OCI-LY7 (cell line): ENCODE results near the gene LRRC71. TPM values are rescaled to one million over a fixed set of nuclear protein-coding genes. Genes with fewer than 3 reads are reported as not detected.

Experiments used
- BruUV-seq: library from RNA; stranded (reverse); fragments of 400-500 nt; replicated peaks from 2 replicates; lab custom pipeline; 2021; lab: Mats Ljungman, UMichigan
- CTCF ChIA-PET: fragments of 300-600 bp; sonication (Branson Sonifier 250); formaldehyde crosslinking; loops from one replicate; lab custom pipeline; 2022; ENCODE audit warnings: antibody characterized with exemption; ENCODE audit not compliant: unreplicated experiment; lab: Charles Lee
- POLR2A ChIA-PET: fragments of 300-600 bp; sonication (Branson Sonifier 250); formaldehyde crosslinking; loops from one replicate; lab custom pipeline; 2022; ENCODE audit warnings: antibody characterized with exemption; lab: Charles Lee
- DNase-seq: peaks from one replicate; pipeline ENCODE4 v3.0.0-alpha.2; 2015; ENCODE audit warnings: low spot score
- H2AFZ ChIP-seq: fragments of 200-600 bp; sonication (generic), shearing (Covaris generic); 2 replicates; pipeline ENCODE4 v1.6.1; 2014; ENCODE audit warnings: mild to moderate bottlenecking, antibody characterized with exemption, low read length, moderate library complexity
- H3K27ac ChIP-seq: fragments of 200-600 bp; sonication (generic); 2 replicates; pipeline ENCODE4 v1.5.1; 2014; ENCODE audit warnings: mixed run types, low read depth, mild to moderate bottlenecking, moderate library complexity, low read length, inconsistent platforms; ENCODE audit not compliant: poor library complexity, severe bottlenecking
- H3K36me3 ChIP-seq: fragments of 200-600 bp; sonication (generic); 2 replicates; pipeline ENCODE4 v1.6.1; 2014; ENCODE audit warnings: mild to moderate bottlenecking, antibody characterized with exemption, low read length, moderate library complexity, mixed read lengths; ENCODE audit not compliant: insufficient read depth
- H3K4me1 ChIP-seq: fragments of 200-600 bp; sonication (generic); 2 replicates; pipeline ENCODE4 v1.5.1; 2014; ENCODE audit warnings: mild to moderate bottlenecking, low read length; ENCODE audit not compliant: insufficient read depth, poor library complexity, severe bottlenecking
- H3K4me2 ChIP-seq: fragments of 200-600 bp; sonication (generic); 2 replicates; pipeline ENCODE4 v1.6.1; 2014; ENCODE audit warnings: mild to moderate bottlenecking, low read length
- H3K4me3 ChIP-seq: fragments of 200-600 bp; sonication (generic); 2 replicates; pipeline ENCODE4 v1.5.1; 2014; ENCODE audit warnings: mild to moderate bottlenecking, low read depth, low read length; ENCODE audit not compliant: poor library complexity, severe bottlenecking
- H3K79me2 ChIP-seq: fragments of 200-600 bp; sonication (generic); 2 replicates; pipeline ENCODE4 v1.6.1; 2016; ENCODE audit warnings: low read depth, mild to moderate bottlenecking, low read length, moderate library complexity, mixed read lengths; ENCODE audit not compliant: insufficient read depth
- H3K9me2 ChIP-seq: fragments of 200-600 bp; sonication (generic); 2 replicates; pipeline ENCODE4 v1.6.1; 2016; ENCODE audit warnings: mild to moderate bottlenecking, low read length, mixed read lengths; ENCODE audit not compliant: insufficient read depth
- H3K9me3 ChIP-seq: fragments of 200-600 bp; sonication (generic); 2 replicates; pipeline ENCODE4 v1.6.1; 2014; ENCODE audit warnings: mild to moderate bottlenecking, mixed run types, low read length, mixed read lengths
- H4K20me1 ChIP-seq: fragments of 200-600 bp; sonication (generic); 2 replicates; pipeline ENCODE4 v1.6.1; 2014; ENCODE audit warnings: mild to moderate bottlenecking, antibody characterized with exemption, low read length, moderate library complexity, mixed read lengths; ENCODE audit not compliant: insufficient read depth
- EZH2phosphoT487 ChIP-seq: fragments of 200-600 bp; sonication (generic); IDR thresholded peaks from 2 replicates; pipeline ENCODE4 v1.6.1; 2018; ENCODE audit warnings: low read depth, borderline replicate concordance, mild to moderate bottlenecking, mixed run types, antibody characterized with exemption, low read length, moderate library complexity, mixed read lengths
- intact Hi-C: fragments of 100-400 bp; cut with micrococcal nuclease; formaldehyde crosslinking; loops from one replicate; pipeline ENCODE4 v1.10.0; 2022; ENCODE audit not compliant: unreplicated experiment
- total RNA-seq, 2 experiments: library from RNA; depleted of rRNA in 1 of 2; stranded (reverse); fragments of >200 nt in 1 of 2; shearing (Covaris generic) in 1 of 2; gene quantifications; 2 replicates each; pipeline ENCODE4 v1.2.3, GENCODE V29; 2014 to 2022
- TF ChIP-seq, protein P1 (sequence below): fragments of 200-600 bp; sonication (generic); conservative IDR thresholded peaks from 2 replicates; pipeline ENCODE4 v1.5.1; 2014; ENCODE audit warnings: mild to moderate bottlenecking, antibody characterized with exemption, low read length, moderate library complexity, mixed read lengths

LRRC71 gene
- total RNA-seq, 2 experiments from 2014 or later = not detected

DNA sequence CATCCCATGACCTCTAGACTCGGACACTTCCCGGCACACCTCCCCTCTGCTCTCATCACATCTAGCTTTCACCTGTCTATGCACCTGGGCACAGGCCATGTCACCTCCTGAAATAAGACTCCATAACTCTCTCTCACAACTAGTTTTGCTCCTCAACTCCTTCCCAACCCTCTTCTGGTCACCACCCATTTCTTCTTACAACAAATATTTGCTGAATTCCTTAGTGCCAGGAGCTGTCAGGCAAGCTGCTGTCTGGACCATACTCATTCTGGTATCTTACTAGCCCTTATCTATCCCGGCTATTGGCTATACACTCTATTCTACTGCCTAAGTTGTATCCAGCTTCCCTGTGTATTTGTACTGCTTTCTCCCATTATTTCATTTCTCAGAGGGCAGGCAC, 49.1 kb downstream of the LRRC71 start:
- no peaks in the 10 kb centered on the region for H3K36me3 ChIP-seq
- H3K4me3 ChIP-seq = no peak overlapping the region
- intact Hi-C loops = no loop called here
- BruUV-seq = no TSS peak
- no peaks in the 10 kb centered on the region for H3K4me1 ChIP-seq
- no peak for TF ChIP-seq EZH2phosphoT487
- TF ChIP-seq, protein P1, sequence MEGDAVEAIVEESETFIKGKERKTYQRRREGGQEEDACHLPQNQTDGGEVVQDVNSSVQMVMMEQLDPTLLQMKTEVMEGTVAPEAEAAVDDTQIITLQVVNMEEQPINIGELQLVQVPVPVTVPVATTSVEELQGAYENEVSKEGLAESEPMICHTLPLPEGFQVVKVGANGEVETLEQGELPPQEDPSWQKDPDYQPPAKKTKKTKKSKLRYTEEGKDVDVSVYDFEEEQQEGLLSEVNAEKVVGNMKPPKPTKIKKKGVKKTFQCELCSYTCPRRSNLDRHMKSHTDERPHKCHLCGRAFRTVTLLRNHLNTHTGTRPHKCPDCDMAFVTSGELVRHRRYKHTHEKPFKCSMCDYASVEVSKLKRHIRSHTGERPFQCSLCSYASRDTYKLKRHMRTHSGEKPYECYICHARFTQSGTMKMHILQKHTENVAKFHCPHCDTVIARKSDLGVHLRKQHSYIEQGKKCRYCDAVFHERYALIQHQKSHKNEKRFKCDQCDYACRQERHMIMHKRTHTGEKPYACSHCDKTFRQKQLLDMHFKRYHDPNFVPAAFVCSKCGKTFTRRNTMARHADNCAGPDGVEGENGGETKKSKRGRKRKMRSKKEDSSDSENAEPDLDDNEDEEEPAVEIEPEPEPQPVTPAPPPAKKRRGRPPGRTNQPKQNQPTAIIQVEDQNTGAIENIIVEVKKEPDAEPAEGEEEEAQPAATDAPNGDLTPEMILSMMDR = no peak
- ChIA-PET POLR2A (interaction anchor here (0.9 kb wide), 1 partner anchor 71 kb away, joined by 3 read pairs; no protein-coding TSS in a partner anchor), CTCF (no interaction called here)
- no peak overlapping the region for H3K4me2 ChIP-seq
- H3K27ac ChIP-seq = no peak overlapping the region
- H2AFZ ChIP-seq = no peak overlapping the region
- H3K9me3 ChIP-seq = no peaks in the 10 kb centered on the region
- H3K79me2 ChIP-seq = no peaks in the 10 kb centered on the region
- no peaks in the 10 kb centered on the region for H4K20me1 ChIP-seq
- DNase-seq = no peak
- H3K9me2 ChIP-seq = no peaks in the 10 kb centered on the region

DNA sequence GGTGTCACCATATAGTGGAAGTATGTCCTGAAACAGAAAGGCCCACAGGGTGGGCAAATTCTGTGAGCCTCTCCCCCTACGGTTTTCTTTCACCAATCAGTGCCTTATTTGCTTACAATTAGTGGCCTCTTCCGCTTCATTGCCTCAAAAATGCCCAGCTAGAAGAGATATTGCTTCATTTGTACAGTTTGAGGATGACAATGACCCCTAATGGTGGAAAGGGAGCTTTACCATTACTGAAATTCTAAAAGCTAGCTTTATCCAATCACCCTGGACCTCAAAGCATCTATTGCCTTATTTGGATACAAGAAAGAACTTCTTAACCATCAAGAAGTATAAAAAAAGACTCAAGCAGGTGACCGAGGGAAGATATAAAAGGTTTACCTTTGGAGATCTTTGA, 49.6 kb downstream of the LRRC71 start:
- Histone ChIP-seq H3K4me2 (no peak overlapping the region), H3K4me1 (no peaks in the 10 kb centered on the region), H3K9me2 (no peaks in the 10 kb centered on the region), H3K79me2 (no peaks in the 10 kb centered on the region), H3K4me3 (no peak overlapping the region), H3K27ac (no peak overlapping the region), H4K20me1 (no peaks in the 10 kb centered on the region), H3K36me3 (no peaks in the 10 kb centered on the region), H2AFZ (no peak overlapping the region), H3K9me3 (no peaks in the 10 kb centered on the region)
- intact Hi-C loops = no loop called here
- ChIA-PET CTCF (no interaction called here), POLR2A (interaction anchor here (0.9 kb wide), 1 partner anchor 70 kb away, joined by 3 read pairs; no protein-coding TSS in a partner anchor)
- TF ChIP-seq EZH2phosphoT487 = no peak
- TF ChIP-seq, protein P1 = peak; percentile 68
- peak; percentile 11 for DNase-seq
- BruUV-seq = no TSS peak

DNA sequence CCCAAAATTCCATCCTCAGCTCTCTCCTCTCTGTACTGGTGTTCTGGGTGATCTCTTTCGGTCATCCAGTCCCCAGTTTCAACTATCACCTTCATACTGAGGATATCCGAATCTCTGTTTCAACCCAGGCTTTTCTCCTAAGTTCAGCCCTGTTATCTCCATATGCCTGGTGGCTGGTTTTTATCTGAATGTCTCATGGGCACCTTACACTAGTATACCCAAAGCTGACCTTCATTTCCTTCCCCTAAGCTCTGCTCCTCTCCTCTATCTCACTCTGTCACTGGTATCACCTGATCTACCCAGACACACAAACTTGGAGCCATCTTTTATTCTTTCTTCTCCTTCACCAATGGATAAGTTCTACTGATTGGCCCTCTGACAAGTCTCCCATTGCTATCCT, 53.0 kb downstream of the LRRC71 start:
- BruUV-seq = no TSS peak

More for the DNA sequence above, 53.0 kb downstream of the LRRC71 start:
- H3K79me2 ChIP-seq = no peaks in the 10 kb centered on the region
- H3K4me2 ChIP-seq = no peak overlapping the region
- intact Hi-C loops = no loop called here
- DNase-seq = no peak
- no peak overlapping the region for H2AFZ ChIP-seq
- H3K4me3 ChIP-seq = no peak overlapping the region
- no peaks in the 10 kb centered on the region for H3K4me1 ChIP-seq
- ChIA-PET CTCF (no interaction called here), POLR2A (no interaction called here)
- no peak overlapping the region for H3K27ac ChIP-seq
- no peaks in the 10 kb centered on the region for H3K9me2 ChIP-seq
- TF ChIP-seq, protein P1 = no peak
- no peak for TF ChIP-seq EZH2phosphoT487
- H3K36me3 ChIP-seq = no peaks in the 10 kb centered on the region
- H4K20me1 ChIP-seq = no peaks in the 10 kb centered on the region
- no peaks in the 10 kb centered on the region for H3K9me3 ChIP-seq
